ENCODE results near the gene SLC19A2.

- TF ChIP-seq CTCF (IDR thresholded peaks at IDR 0.05) (no peak), POLR2A (IDR thresholded peaks at IDR 0.05) (no peak)
These were observed 70.8 kb downstream of the SLC19A2 start for GRCh38 chr1:169414952-169415351.

All from prostate gland (tissue), 2 donors.